Lung (tissue), 12 donors: Measurements from ENCODE around the gene RAB11FIP3. TPM values are rescaled to one million over a fixed set of nuclear protein-coding genes. Genes with fewer than 3 reads are reported as not detected.

Experiments used
- ATAC-seq: fragments of 200-7000 bp; cut with Tn5 transposase; one replicate; pipeline ENCODE4 v1.9.1; 2020; ENCODE audit warnings: moderate number of reproducible peaks; ENCODE audit not compliant: insufficient read depth, low FRiP score
- DNase-seq, 3 donors: peaks; one replicate each; pipeline ENCODE4 v3.0.0-alpha.2; 2013 to 2017
- H3K27ac ChIP-seq, 2 donors: one replicate each; pipeline ENCODE4 v1.5.1; 2013; ENCODE audit warnings: mild to moderate bottlenecking in 2 of 2, moderate library complexity in 2 of 2, control low read depth in 1 of 2, inconsistent platforms in 1 of 2, low read depth in 1 of 2, low read length in 1 of 2
- H3K27me3 ChIP-seq, 3 donors: one replicate each; pipeline ENCODE4 v1.5.1; 2013; ENCODE audit warnings: low read length in 2 of 3; ENCODE audit not compliant: control insufficient read depth in 3 of 3, insufficient read depth in 3 of 3
- H3K36me3 ChIP-seq, 4 donors: one replicate each; pipeline ENCODE4 v1.5.1; 2013; ENCODE audit warnings: low read length in 4 of 4, mild to moderate bottlenecking in 1 of 4, moderate library complexity in 1 of 4; ENCODE audit not compliant: control insufficient read depth in 4 of 4, insufficient read depth in 4 of 4
- H3K4me1 ChIP-seq, 5 donors: one replicate each; pipeline ENCODE4 v1.5.1; 2013; ENCODE audit warnings: low read length in 5 of 5, mild to moderate bottlenecking in 2 of 5, moderate library complexity in 1 of 5; ENCODE audit not compliant: control insufficient read depth in 5 of 5, insufficient read depth in 5 of 5
- H3K4me3 ChIP-seq: one replicate; pipeline ENCODE4 v1.5.1; 2013; ENCODE audit warnings: mild to moderate bottlenecking, control low read depth, moderate library complexity
- H3K9ac ChIP-seq, 2 donors: one replicate each; pipeline ENCODE4 v1.5.1; 2013; ENCODE audit warnings: low read length in 2 of 2, control low read depth in 1 of 2; ENCODE audit not compliant: insufficient read depth in 1 of 2
- H3K9me3 ChIP-seq, 4 donors: one replicate each; pipeline ENCODE4 v1.5.1; 2013; ENCODE audit warnings: low read length in 3 of 4, mild to moderate bottlenecking in 1 of 4, moderate library complexity in 1 of 4; ENCODE audit not compliant: control insufficient read depth in 4 of 4, insufficient read depth in 3 of 4
- WGBS, 2 donors: extraction: QIAGEN DNeasy Blood & Tissue Kit; methylation state at CpG; one replicate each; pipeline ENCODE4 v1.1.7; 2013; 5-methylcytosine and 5-hydroxymethylcytosine counted together
- polyA plus RNA-seq, 2 donors: library from polyadenylated mRNA; stranded (reverse); fragments of 200-250 nt; gene quantifications; one replicate each; pipeline ENCODE4 v1.2.1, GENCODE V29; 2013
- total RNA-seq, 2 donors: library from RNA; depleted of rRNA in 1 of 2; stranded (reverse); fragments of >200 nt in 1 of 2; gene quantifications; one replicate each; pipeline ENCODE4 v1.2.1, GENCODE V29; 2014 to 2021
- TF ChIP-seq, protein P1 (sequence below): IDR thresholded peaks from 2 replicates; pipeline ENCODE4 v1.5.1; 2012; ENCODE audit warnings: mild to moderate bottlenecking; ENCODE audit errors: control extremely low read depth, extremely low read depth
- donor health status: control.
- donor health status: control.
- donor health status: Bipolar disorder and iron deficiency.
- donor health status: healthy.
- donor health status: DM: yes; HTN: yes; CAD: no.

RAB11FIP3 gene
- total and polyA plus RNA-seq, 4 donors: 20.7 to 38.3 (median 21.5) TPM

DNA sequence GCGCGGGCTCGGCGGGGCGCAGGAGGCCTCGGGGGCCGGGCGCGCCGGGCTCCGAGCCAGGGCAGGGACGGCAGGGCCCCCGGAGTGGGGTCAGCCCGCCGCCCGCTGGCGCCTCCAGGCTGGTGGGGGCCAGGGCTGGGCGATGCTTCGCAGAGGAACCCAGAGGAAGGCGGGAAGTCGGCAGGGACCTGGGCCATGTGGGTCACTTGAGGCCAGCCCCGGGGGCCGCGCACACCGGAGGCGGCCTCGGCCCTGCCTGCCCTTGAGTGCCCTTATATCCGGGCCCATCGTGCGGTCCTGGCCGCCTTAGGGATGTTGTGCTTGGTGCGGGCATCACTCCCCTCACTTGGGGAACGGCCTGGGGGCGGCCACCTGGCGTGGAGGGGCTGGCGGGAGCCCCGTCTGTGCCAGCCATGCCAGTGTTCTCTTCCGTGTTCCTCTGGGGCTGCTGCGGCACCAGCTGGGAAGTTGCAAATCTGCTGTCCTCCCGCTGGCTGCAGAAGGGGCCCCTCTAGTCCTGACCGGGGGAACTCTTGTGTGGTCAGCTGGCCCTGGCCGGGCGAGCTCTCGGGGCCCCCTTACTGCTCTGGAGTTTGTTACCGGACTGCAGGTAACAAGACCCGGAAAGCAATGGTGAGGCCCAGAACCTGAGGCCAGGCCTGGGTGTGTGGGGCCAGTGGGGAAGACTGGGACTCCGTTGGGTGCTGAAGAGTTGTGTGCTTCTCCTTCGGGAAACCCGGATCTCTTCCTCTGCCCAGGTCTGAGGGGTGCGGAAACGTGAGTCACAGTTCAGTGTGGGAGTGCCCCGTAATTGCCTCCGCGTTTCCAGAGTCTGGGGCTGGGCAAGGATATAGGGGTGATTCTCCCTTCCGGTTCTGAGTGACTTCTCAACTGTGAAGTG lies 102.9 kb downstream of the RAB11FIP3 start:
- no peaks in the 10 kb centered on the region for H3K9me3 ChIP-seq
- peaks cover 0 to 30% (median 22%) of the 10 kb centered on the region in 5 donors for H3K4me1 ChIP-seq
- TF ChIP-seq, protein P1, sequence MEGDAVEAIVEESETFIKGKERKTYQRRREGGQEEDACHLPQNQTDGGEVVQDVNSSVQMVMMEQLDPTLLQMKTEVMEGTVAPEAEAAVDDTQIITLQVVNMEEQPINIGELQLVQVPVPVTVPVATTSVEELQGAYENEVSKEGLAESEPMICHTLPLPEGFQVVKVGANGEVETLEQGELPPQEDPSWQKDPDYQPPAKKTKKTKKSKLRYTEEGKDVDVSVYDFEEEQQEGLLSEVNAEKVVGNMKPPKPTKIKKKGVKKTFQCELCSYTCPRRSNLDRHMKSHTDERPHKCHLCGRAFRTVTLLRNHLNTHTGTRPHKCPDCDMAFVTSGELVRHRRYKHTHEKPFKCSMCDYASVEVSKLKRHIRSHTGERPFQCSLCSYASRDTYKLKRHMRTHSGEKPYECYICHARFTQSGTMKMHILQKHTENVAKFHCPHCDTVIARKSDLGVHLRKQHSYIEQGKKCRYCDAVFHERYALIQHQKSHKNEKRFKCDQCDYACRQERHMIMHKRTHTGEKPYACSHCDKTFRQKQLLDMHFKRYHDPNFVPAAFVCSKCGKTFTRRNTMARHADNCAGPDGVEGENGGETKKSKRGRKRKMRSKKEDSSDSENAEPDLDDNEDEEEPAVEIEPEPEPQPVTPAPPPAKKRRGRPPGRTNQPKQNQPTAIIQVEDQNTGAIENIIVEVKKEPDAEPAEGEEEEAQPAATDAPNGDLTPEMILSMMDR: no peak
- H3K27ac ChIP-seq: peak overlapping the region; percentile 70 to 98
- WGBS, 2 donors: 1 to 2% methylated on average over 27 to 55 of the region's 55 CpGs
- DNase-seq (peak in 2 of 3 donors; percentile 35 to 36), ATAC-seq (no peak)
- H3K36me3 ChIP-seq: peaks cover 0 to 2% (median 0%) of the 10 kb centered on the region in 4 donors
- peak overlapping the region; percentile 55 for H3K4me3 ChIP-seq
- H3K9ac ChIP-seq: peak overlapping the region in 1 of 2 donors; percentile 38
- H3K27me3 ChIP-seq: no peaks in the 10 kb centered on the region

DNA sequence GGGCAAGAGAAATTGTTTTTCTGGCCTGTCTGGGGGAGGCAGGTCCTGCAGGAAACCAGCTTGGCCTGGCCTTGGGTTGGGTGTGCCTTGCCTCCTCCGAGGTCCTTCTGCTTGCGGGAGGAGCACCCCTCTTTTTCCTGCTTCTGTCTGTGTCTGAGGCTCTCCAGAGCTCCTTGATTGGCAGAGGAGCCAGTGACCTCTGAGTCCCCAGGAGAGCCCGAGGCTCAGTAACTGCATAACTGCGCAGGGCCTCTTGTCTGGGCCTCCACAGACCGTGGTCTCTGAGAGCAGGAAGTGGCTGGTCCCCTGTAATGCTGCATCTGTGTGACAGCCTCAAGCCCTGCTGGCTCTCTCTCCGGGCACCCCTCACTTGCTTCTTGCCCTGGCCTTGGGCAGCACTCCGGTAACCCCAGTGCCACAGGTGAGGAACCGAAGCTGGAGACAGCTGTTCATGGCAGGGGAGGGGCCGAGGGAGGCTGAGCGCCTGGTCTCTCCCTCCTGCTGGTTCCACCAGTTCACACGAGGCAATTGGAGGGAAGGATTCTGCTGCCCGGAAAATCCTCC lies 103.6 kb downstream of the RAB11FIP3 start:
- no peak for DNase-seq
- Histone ChIP-seq H3K27me3 (no peaks in the 10 kb centered on the region), H3K4me1 (peaks cover 0 to 30% (median 22%) of the 10 kb centered on the region in 5 donors), H3K4me3 (peak overlapping the region; percentile 55), H3K27ac (peak overlapping the region; percentile 70 to 98), H3K36me3 (peaks cover 0 to 2% (median 0%) of the 10 kb centered on the region in 4 donors), H3K9me3 (no peaks in the 10 kb centered on the region), H3K9ac (peak overlapping the region in 1 of 2 donors; percentile 38)
- TF ChIP-seq, protein P1: no peak
- 47 to 50% methylated on average over 12 of the region's 12 CpGs for WGBS, 2 donors
- no peak for ATAC-seq

DNA sequence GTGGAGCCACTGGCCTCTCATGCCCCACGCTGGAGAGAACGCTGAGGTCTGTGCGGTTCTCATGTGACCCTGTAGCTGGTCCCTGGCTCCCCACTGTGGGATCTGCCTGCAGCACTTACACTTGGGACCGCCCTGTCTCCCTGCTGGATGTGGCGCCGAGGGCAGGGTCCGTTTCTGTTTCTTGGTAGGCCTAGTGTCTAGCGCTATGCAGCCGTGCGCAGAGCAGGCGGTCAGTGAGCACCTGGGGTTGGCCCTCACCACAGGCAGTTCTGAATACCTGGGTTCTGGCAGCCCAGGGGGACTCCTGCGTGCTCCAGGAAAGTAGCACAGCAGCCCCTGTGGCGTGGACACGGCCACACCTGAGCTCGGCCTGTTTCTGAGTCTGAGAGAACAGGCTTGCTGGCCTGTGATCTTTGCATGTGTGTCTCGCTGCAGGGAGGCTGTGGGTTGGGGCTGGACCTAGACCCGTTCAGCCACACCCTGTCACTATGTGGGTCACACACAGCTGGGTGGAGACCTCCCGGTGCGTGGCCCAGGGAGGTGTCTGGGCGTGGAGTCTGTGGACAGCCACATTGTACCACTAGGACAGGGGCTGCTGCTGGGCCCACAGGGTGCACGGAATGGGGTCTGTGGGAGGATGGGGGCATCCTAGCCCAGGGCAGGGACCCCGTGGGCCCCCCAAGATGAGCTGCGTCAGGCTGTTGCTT lies 104.8 kb downstream of the RAB11FIP3 start:
- H3K4me1 ChIP-seq: peaks cover 0 to 30% (median 21%) of the 10 kb centered on the region in 5 donors
- H3K9me3 ChIP-seq: no peaks in the 10 kb centered on the region
- DNase-seq (no peak), ATAC-seq (no peak)
- no peaks in the 10 kb centered on the region for H3K27me3 ChIP-seq
- peak overlapping the region in 1 of 2 donors; percentile 5 for H3K27ac ChIP-seq
- H3K9ac ChIP-seq: no peak overlapping the region
- 91 to 94% methylated on average over 23 of the region's 23 CpGs for WGBS, 2 donors
- H3K36me3 ChIP-seq: peaks cover 0 to 9% (median 0%) of the 10 kb centered on the region in 4 donors
- TF ChIP-seq, protein P1: no peak
- no peak overlapping the region for H3K4me3 ChIP-seq
